Measurements from ENCODE around the gene GARS1.
"Not testable (repeated sequence)": the region's sequence is repeated elsewhere in the genome, so short reads cannot be mapped to it uniquely, and the experiment has no call there.

Gene GARS1

DNA sequence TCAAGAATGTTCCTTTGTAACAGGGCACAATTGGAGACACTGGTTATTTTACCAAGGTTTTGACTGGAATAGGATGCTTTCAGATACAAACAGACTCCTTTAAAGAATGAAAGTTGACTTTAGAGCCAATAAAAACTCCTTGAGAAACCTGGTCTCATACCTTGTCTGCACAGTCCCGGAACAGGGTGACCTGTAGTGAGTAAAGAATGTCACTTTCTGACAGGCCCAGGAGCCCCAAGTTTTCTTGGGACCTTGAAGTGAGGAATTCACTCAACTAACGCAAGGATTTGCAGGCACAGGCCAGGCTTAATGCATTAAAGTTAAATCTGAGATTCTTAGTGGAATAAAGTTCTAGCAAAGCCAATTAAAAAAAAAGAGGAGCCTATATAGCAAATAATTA, 11.5 kb upstream of the GARS1 start:
- no peak for DNase-seq

GRCh38 chr7:30584415-30584814, 10.3 kb upstream of the GARS1 start:
- DNase-seq, result no peak

DNA sequence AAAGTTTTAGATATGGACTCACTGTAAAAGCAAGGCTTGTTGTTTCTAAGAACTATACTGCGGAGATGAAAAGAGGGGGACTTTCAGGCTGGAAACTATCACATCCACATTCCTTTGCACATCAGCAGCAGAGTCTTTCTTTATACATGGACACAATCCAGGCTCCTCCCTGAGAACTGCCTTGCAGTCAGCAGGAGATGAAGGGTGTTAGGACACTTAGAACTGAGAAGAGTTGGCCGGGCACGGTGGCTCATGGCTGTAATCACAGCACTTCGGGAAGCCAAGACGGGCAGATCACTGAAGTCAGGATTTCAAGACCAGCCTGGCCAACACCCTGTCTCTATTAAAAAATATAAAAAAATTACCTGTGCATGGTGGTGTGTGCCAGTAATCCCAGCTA, 9.7 kb upstream of the GARS1 start:
- DNase-seq, result no peak

DNA sequence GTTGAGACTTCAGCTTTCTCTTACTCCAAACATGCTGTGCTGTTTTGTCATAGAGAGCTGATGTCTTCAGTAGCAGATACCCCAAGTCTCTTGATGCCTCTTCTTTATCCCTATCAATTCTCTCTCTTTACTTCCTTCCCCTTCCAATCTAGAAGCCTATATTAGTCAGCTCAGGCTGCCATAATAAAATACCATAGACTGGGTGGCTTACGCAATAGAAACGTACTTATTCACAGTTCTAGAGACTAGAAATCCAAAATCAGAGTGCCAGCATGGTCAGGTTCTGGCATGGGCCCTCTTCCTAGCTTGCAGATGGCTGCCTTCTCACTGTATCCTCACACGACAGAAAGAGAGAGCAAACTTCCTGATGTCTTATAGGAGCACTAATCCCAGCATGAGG, 9.0 kb upstream of the GARS1 start:
- DNase-seq, result no peak

- DNase-seq, result not testable (repeated sequence)
These were observed 7.1 kb upstream of the GARS1 start for GRCh38 chr7:30587547-30587946.

DNA sequence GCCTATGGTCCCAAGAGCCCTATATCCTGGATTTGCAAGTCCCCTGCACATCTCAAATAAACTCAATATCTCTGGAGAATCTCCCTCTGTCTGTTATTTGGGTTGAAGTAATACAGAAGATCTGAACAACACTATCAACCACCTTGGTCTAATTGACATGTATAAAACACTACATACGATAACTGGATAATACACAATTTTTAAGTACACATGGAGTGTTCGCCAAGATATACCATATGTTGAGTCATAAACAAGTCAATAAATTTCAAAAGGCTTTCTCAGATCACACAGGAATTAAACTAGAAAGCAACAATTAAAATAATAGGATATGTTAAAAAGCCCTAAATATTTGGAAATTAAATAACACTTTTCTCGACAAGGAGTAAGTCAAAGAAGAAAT, 5.6 kb upstream of the GARS1 start:
- DNase-seq, result no peak

DNA sequence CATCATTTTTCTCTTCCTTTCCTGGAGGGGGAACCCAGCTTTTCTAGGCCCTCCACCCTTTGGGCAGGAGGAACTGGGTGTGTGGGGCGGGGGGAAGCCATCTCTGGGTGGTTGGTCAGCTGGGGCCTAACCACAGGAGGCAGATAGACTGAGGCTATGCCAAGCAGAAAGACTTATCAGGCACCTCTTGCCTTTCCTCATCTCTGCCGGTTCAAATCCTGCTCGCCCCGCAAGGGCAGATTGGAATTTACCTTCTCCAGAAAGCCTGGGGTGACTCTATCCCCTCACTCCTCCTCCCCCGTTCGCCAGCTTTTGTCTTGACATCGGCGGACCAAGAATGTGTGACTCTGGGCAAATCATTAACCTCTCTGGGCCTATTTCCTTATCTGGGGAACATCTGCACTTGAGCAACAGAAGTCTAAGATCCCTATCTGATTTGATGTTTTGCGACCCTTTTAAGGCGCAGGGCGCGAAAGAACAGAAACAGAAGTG, 584 bp upstream of the GARS1 start:
- peak; percentile 88 for DNase-seq

- DNase-seq, result peak; percentile 32
These were observed 847 bp downstream of the GARS1 start for GRCh38 chr7:30595436-30596013.

GRCh38 chr7:30596014-30596641, 1.4 kb downstream of the GARS1 start:
- peak; percentile 58 for DNase-seq

GRCh38 chr7:30596721-30597120, 2.0 kb downstream of the GARS1 start:
- DNase-seq, result no peak

DNA sequence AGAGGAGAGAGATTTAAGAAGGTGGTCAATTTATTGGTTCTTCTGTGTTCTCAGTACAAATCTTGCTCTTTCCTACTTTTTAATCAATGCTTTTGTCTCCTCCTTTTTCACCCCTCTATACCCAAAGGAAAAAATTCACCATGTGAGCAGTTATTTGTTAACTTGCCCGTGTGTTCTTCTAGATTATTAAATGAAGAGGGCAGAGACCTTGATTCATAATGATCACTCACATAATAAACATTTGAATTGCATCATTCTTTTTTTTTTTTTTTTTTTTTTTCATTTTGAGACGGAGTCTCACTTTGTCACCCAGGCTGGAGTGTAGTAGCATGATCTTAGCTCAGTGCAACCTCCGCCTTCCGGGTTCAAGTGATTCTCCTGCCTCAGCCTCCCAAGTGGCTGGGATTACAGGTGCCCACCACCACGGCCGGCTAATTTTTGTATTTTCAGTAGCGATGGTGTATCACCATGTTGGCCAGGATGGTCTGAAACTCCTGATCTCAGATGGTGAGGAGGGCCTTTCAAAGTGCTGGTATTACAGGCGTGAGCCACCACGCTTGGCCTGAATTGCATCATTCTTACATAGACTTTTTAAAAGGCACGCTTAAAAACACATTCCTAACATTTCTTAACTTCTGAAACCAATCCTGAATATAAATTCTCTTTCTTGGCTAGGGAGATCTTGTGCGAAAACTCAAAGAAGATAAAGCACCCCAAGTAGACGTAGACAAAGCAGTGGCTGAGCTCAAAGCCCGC, 3.6 kb downstream of the GARS1 start:
- no peak for DNase-seq

DNA sequence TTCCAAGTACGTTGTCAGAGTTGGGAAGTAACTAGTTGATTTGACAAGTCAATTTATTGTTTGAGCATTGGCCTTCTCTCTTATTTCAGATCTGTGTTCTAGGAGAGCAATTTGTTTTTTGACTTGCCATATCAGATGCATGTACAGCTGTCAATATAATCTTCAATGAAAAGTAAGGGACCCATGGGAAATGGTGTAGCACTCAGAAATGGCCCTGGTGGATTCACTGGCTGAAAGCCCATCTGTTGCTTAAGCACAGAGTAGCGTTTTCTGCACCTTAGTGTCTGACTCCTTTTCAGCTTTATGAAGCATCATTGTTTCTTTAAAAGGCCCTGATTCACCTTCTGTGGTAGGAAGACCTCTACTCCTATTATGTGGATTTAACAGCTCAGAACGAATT, 10.2 kb downstream of the GARS1 start:
- DNase-seq, result no peak

DNA sequence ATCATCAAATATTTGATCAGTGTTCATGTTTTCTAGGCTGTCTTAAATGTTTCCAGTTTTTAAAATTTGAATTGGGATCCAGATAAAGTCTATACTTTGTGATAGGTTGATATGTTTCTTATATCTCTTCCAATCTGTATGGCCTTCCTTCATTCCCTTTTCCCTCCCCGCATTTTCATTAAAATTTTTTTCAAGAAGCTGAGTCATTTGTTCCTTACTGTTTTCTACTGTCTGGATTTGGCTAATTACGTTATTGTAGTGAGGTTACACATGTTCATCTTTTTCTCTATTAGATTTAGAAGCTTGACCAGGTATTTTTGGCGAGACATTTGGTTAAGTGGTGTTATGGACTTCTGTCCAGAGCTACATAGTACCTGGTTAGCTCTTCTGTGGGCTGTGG, 11.2 kb downstream of the GARS1 start:
- DNase-seq, result no peak

DNA sequence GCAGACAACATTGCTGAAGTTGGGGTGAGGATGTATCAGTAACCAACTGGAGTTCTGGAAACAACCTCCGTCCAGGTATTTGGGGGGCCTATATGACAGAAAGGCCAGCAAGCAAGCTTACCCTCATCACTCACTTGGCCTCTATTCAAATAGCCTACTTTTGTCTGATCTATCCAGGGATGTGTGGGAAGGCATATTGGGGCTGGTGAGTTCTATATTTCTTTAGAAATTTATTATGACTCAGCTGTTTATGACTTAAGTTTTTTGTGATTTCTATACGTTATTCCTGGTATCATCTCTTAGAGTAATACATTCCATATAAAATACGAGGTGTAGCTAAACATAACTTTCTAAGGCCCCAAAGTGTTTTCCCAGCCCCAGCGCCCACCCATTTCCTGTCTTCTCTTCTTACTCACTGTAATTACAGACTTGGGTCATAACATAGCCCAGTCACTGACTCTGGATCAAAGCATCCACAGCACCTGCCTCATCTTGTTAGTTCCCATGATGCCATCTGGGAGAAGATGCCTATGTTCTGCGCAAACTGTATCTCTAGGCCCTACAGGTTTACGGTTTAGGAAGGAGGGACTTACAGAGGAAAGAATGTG, 18.1 kb downstream of the GARS1 start:
- DNase-seq, result no peak

DNA sequence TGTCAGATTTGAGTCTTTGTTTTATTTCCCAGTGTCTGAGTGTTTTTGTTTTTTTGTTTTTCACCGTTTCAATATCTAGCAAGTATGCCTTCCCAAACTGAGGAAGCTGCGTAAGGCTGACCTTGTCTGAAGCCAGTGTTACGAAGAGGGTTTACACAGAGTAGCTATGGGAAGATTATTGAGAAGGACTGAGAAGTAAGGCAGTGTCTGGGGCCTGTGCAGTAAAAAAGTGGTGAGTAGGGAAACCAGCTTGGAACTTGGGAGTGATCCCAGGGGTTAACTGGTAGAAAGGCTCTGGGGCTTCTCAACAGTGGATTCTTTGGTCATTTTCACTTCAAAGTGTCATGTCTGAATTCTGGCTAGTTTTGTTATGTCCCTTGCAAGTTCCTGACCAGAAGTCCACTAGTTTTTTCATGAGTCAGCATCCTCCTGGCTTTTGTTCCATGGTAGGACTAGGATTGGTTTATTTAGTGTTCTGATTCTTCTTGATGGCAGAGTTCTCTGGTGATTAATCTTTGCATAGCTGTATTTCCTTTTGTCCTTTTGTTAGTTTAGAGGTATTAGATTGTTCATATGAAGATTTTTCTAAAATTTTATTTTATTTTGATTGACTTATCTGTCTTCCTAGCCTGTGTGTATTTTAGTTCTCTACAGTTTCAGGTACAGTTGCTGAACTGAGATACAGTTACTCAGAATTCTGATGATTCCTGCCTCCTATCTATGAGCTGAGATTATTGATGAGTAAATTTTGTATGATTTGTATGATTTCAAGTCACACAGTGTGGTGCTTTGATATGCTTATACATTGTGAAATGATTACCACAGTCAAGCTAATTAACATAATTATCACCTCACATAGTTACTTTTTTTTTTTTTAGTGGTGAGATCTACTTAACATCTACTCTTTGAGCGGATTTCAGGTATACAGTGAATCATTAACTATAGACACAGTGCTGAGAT, 19.0 kb downstream of the GARS1 start:
- DNase-seq, result no peak

GRCh38 chr7:30616318-30616717, 21.6 kb downstream of the GARS1 start:
- DNase-seq, result no peak

DNA sequence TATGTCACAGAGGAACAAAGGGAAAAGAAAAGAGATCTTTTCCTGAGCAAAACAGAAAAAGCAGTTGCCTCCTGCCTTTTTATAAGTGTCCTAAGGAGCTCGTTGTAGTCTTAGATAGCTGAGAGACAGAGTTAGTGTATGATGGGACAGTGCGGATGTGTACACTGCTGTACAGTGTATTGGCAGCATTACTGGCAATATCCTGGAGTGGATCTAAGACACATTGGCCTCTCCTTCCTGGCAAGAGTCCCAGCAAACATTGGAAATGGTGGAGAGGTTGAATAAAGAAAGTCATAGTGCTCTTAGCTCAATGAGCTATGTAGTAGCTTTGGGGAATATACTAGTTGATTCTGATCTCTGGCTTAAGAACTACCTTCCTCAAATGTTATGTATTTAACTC, 22.7 kb downstream of the GARS1 start:
- DNase-seq, result no peak

DNA sequence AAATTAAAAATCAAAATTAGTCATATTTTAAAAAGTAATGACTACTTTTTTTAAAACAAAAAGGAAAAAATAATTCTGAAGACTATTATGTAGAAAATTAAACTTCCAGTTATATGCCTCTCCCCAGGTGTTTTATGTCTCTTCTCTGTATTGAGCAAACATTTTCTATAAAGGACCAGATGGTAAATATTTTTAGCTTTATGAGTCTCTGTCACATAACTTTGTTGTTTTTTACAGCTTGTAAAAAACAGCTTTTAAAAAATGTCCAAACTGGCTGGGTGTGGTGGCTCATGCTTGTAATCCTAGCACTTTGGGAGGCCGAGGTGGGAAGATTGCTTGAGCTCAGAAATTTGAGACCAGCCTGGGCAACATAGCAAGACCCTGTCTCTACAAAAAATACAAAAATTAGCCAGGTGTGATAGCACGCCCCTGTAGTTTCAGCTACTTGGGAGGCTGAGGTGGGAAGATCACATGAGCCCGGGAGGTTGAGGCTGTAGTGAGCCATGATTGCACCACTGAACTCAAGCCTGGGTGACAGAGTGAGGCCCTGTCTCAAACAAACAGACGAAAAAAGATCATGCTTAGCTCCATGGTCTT, 23.5 kb downstream of the GARS1 start:
- no peak for DNase-seq

- DNase-seq, result no peak
These were observed 24.3 kb downstream of the GARS1 start for GRCh38 chr7:30618961-30619360.

DNA sequence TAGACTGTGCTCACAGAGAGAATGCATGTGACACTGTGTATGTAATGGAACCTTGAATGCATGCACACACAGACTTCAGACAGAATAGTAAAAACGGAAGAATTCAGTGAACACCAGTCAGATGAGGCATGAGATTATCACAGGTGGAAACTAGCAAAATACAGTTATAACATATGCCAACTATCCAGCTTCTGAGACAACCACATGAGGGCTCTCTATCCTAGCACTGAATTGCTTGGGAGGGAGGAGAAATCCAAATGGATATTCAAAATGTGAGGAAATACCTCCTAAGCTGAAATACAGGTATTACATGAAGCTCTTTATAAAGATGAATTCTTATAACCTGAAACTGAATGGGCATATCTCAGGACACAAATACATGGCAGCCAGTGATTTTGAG, 30.6 kb downstream of the GARS1 start:
- DNase-seq, result no peak

GRCh38 chr7:30627026-30627425, 32.3 kb downstream of the GARS1 start:
- DNase-seq, result no peak

DNA sequence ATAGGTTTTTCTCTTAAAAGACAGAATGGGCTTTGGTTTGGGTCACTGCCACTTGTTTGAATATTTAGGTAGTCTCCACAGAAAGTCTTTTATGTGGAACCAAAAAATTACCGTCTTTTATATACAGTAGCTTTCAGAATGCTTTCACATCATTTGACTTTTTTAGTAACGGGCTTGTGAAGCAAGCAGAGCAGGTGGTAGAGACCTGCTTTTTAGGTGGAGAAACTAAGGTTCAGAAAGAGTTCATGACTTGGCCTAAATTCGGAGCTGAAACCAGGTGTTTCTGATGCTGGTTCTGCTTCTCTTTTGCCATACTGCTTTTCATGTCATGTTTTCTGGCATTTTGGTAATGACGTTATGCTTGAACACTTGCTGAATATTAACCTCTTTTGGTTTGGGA, 36.3 kb downstream of the GARS1 start:
- DNase-seq, result no peak

Measured in hematopoietic multipotent progenitor cell treated with erythropoietin and hydrocortisone succinate and interleukin-3 and kit ligand, for 4 days (in vitro differentiated cells).